ENCODE results near the gene ELMO1.

Gene ELMO1

GRCh38 chr7:37376386-37376785 is 72.3 kb downstream of the ELMO1 start:
- DNase-seq (ENCODE audit: low read depth in 2 of 3, low spot score in 2 of 3): no peak

GRCh38 chr7:37372750-37373149 is 75.9 kb downstream of the ELMO1 start:
- DNase-seq (ENCODE audit: low read depth in 2 of 3, low spot score in 2 of 3): no peak

- DNase-seq (ENCODE audit: low read depth in 2 of 3, low spot score in 2 of 3): no peak
These were observed 76.9 kb downstream of the ELMO1 start for GRCh38 chr7:37371755-37372154.

- no peak for DNase-seq (ENCODE audit: low read depth in 2 of 3, low spot score in 2 of 3)
These were observed 78.8 kb downstream of the ELMO1 start for GRCh38 chr7:37369906-37370305.

- no peak for DNase-seq (ENCODE audit: low read depth in 2 of 3, low spot score in 2 of 3)
These were observed 80.1 kb downstream of the ELMO1 start for GRCh38 chr7:37368540-37368939.

GRCh38 chr7:37367010-37367409 is 81.7 kb downstream of the ELMO1 start:
- no peak for DNase-seq (ENCODE audit: low read depth in 2 of 3, low spot score in 2 of 3)

- DNase-seq (ENCODE audit: low read depth in 2 of 3, low spot score in 2 of 3): no peak
These were observed 82.2 kb downstream of the ELMO1 start for GRCh38 chr7:37366445-37366844.

- no peak for DNase-seq (ENCODE audit: low read depth in 2 of 3, low spot score in 2 of 3)
These were observed 83.3 kb downstream of the ELMO1 start for GRCh38 chr7:37365405-37365804.

- no peak for DNase-seq (ENCODE audit: low read depth in 2 of 3, low spot score in 2 of 3)
These were observed 83.8 kb downstream of the ELMO1 start for GRCh38 chr7:37364856-37365255.

- no peak for DNase-seq (ENCODE audit: low read depth in 2 of 3, low spot score in 2 of 3)
These were observed 84.8 kb downstream of the ELMO1 start for GRCh38 chr7:37363536-37364491.

- DNase-seq (ENCODE audit: low read depth in 2 of 3, low spot score in 2 of 3): no peak
These were observed 85.9 kb downstream of the ELMO1 start for GRCh38 chr7:37362802-37363201.

GRCh38 chr7:37360484-37360883 is 88.2 kb downstream of the ELMO1 start:
- DNase-seq (ENCODE audit: low read depth in 2 of 3, low spot score in 2 of 3): no peak

GRCh38 chr7:37359662-37360444 is 88.8 kb downstream of the ELMO1 start:
- DNase-seq (ENCODE audit: low read depth in 2 of 3, low spot score in 2 of 3): no peak

- no peak for DNase-seq (ENCODE audit: low read depth in 2 of 3, low spot score in 2 of 3)
These were observed 89.5 kb downstream of the ELMO1 start for GRCh38 chr7:37359180-37359579.

GRCh38 chr7:37357637-37357996 is 91.0 kb downstream of the ELMO1 start:
- no peak for DNase-seq (ENCODE audit: low read depth in 2 of 3, low spot score in 2 of 3)

GRCh38 chr7:37356911-37357636 is 91.6 kb downstream of the ELMO1 start:
- no peak for DNase-seq (ENCODE audit: low read depth in 2 of 3, low spot score in 2 of 3)

GRCh38 chr7:37354656-37355131 is 94.0 kb downstream of the ELMO1 start:
- DNase-seq (ENCODE audit: low read depth in 2 of 3, low spot score in 2 of 3): no peak

GRCh38 chr7:37353949-37354655 is 94.6 kb downstream of the ELMO1 start:
- no peak for DNase-seq (ENCODE audit: low read depth in 2 of 3, low spot score in 2 of 3)

- DNase-seq (ENCODE audit: low read depth in 2 of 3, low spot score in 2 of 3): no peak
These were observed 95.4 kb downstream of the ELMO1 start for GRCh38 chr7:37352974-37353948.

Measured in activated CD8-positive, alpha-beta memory T cell treated with anti-CD3 and anti-CD28 coated beads for 48 hours (primary cell).